ENCODE measurements around the gene CIAO3.
A peak's percentile ranks its signal among the peaks of the same experiment; 100 is the strongest.

CIAO3 gene

DNA sequence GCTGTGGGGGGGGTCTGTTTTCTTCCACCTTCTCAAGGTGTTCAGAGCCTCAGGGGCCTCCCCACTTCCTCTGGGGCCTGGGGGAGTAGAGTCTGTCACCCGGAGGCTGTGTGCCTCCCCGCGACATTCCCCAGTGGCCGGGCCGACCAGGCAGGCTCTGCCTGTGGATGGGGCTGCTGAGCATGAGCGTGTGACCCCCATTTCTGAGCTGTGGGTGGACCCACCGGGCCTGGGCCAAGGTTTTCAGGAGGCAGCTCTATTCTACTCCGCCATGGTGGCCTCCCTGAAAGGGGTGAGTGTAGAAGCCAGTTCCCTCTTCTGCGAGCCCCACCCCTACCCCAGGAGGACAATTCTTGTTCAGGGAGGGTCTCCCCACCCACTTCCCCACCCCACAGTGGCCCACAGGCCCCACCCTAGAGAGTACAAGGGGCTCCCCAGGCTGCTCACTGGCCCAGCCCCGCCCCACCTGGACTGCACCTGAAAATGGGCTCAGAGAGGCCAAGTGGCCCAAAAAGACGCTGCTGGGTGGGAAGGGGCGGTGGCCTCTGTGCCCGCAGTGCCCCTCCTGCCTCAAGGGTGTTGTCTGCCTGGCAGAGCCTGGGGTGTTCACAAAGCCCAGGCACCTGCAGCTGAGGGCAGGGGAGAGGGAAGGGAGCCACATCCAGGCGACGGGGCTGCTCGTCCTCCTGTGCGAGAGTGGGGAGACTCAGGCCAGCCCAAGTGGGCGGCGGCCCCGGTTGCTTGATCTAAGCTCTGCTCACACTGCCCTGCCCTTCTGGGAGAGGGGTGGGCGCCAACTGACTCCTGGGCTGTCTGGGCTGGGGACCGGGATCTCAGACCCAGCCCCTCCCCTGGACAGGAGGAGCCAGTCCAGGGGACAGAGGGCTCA lies 21.1 kb upstream of the CIAO3 start (continued):
- TF ChIP-seq ZNF280D (tag by site-specific recombination; IDR thresholded peaks at IDR 0.05), result no peak
- 0 out of 2 replicates have a peak, but pooled peaks have one; percentile 28 for TF ChIP-seq ZBTB8A (tag by site-specific recombination; IDR thresholded peaks at IDR 0.05)
- no peak for TF ChIP-seq ZNF791 (tag by site-specific recombination; IDR thresholded peaks at IDR 0.05)
- no peak for TF ChIP-seq YY2 (tag by site-specific recombination; IDR thresholded peaks at IDR 0.05)
- TF ChIP-seq, protein P1, sequence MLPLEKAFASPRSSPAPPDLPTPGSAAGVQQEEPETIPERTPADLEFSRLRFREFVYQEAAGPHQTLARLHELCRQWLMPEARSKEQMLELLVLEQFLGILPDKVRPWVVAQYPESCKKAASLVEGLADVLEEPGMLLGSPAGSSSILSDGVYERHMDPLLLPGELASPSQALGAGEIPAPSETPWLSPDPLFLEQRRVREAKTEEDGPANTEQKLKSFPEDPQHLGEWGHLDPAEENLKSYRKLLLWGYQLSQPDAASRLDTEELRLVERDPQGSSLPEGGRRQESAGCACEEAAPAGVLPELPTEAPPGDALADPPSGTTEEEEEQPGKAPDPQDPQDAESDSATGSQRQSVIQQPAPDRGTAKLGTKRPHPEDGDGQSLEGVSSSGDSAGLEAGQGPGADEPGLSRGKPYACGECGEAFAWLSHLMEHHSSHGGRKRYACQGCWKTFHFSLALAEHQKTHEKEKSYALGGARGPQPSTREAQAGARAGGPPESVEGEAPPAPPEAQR (tag by site-specific recombination; IDR thresholded peaks at IDR 0.05), result no peak
- TF ChIP-seq ZNF433 (tag by site-specific recombination; IDR thresholded peaks at IDR 0.05; ENCODE audit: low read depth), result no peak
- no peak for TF ChIP-seq MYNN (tag by site-specific recombination; IDR thresholded peaks at IDR 0.05; ENCODE audit: borderline replicate concordance)
- TF ChIP-seq, protein P2, sequence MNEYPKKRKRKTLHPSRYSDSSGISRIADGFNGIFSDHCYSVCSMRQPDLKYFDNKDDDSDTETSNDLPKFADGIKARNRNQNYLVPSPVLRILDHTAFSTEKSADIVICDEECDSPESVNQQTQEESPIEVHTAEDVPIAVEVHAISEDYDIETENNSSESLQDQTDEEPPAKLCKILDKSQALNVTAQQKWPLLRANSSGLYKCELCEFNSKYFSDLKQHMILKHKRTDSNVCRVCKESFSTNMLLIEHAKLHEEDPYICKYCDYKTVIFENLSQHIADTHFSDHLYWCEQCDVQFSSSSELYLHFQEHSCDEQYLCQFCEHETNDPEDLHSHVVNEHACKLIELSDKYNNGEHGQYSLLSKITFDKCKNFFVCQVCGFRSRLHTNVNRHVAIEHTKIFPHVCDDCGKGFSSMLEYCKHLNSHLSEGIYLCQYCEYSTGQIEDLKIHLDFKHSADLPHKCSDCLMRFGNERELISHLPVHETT (tag by site-specific recombination; IDR thresholded peaks at IDR 0.05), result no peak
- TF ChIP-seq, protein P3, sequence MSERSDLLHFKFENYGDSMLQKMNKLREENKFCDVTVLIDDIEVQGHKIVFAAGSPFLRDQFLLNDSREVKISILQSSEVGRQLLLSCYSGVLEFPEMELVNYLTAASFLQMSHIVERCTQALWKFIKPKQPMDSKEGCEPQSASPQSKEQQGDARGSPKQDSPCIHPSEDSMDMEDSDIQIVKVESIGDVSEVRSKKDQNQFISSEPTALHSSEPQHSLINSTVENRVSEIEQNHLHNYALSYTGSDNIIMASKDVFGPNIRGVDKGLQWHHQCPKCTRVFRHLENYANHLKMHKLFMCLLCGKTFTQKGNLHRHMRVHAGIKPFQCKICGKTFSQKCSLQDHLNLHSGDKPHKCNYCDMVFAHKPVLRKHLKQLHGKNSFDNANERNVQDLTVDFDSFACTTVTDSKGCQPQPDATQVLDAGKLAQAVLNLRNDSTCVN (tag by site-specific recombination; optimal IDR thresholded peaks at IDR 0.05), result no peak
- TF ChIP-seq SP2 (tag by site-specific recombination; IDR thresholded peaks at IDR 0.05), result peak; percentile 19
- TF ChIP-seq ZFP37 (tag by site-specific recombination; IDR thresholded peaks at IDR 0.05), result no peak
- TF ChIP-seq ZEB2 (tag by site-specific recombination; IDR thresholded peaks at IDR 0.05), result no peak
- no peak for TF ChIP-seq ZNF354C (tag by site-specific recombination; IDR thresholded peaks at IDR 0.05; ENCODE audit: borderline replicate concordance, low read depth)
- TF ChIP-seq ZNF555 (tag by site-specific recombination; conservative IDR thresholded peaks at IDR 0.05), result no peak
- TF ChIP-seq ZNF18 (tag by site-specific recombination; IDR thresholded peaks at IDR 0.05), result no peak
- TF ChIP-seq INSM2 (tag by site-specific recombination; IDR thresholded peaks at IDR 0.05), result no peak
- TF ChIP-seq ZNF830 (tag by site-specific recombination; IDR thresholded peaks at IDR 0.05; ENCODE audit: low read depth), result no peak
- peak; percentile 38 for TF ChIP-seq PRDM10 (tag by site-specific recombination; IDR thresholded peaks at IDR 0.05)
- no peak for TF ChIP-seq ZBTB49 (tag by site-specific recombination; IDR thresholded peaks at IDR 0.05; ENCODE audit: low read depth)
- no peak for TF ChIP-seq ZNF157 (tag by site-specific recombination; IDR thresholded peaks at IDR 0.05)
- TF ChIP-seq SCRT1 (tag by site-specific recombination; IDR thresholded peaks at IDR 0.05; ENCODE audit: borderline replicate concordance), result no peak
